ENCODE results near the gene HLCS. TPM values are rescaled to one million over a fixed set of nuclear protein-coding genes. Genes with fewer than 3 reads are reported as not detected.

Gene HLCS
- total RNA-seq, 1 experiment from 2014 or later = 12.7 TPM

GRCh38 chr21:36904093-36904666, 62.3 kb downstream of the HLCS start:
- H3K14ac ChIP-seq (ENCODE audit: insufficient read depth, low read length) = no peak overlapping the region
- H2AK5ac ChIP-seq (ENCODE audit: insufficient read length, low read length) = no peak overlapping the region
- no peak overlapping the region for H3K4me2 ChIP-seq (ENCODE audit: insufficient read depth, insufficient read length, low read length)
- TF ChIP-seq, protein P1, sequence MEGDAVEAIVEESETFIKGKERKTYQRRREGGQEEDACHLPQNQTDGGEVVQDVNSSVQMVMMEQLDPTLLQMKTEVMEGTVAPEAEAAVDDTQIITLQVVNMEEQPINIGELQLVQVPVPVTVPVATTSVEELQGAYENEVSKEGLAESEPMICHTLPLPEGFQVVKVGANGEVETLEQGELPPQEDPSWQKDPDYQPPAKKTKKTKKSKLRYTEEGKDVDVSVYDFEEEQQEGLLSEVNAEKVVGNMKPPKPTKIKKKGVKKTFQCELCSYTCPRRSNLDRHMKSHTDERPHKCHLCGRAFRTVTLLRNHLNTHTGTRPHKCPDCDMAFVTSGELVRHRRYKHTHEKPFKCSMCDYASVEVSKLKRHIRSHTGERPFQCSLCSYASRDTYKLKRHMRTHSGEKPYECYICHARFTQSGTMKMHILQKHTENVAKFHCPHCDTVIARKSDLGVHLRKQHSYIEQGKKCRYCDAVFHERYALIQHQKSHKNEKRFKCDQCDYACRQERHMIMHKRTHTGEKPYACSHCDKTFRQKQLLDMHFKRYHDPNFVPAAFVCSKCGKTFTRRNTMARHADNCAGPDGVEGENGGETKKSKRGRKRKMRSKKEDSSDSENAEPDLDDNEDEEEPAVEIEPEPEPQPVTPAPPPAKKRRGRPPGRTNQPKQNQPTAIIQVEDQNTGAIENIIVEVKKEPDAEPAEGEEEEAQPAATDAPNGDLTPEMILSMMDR (conservative IDR thresholded peaks at IDR 0.05) = no peak
- H3K9ac ChIP-seq (ENCODE audit: extremely low read depth, insufficient read length, low read length) = no peak overlapping the region
- H4K8ac ChIP-seq (replicated peaks; ENCODE audit: insufficient read length, low read depth, low read length) = no peak overlapping the region
- H3T11ph ChIP-seq (ENCODE audit: low read length) = no peak overlapping the region
- H3K23me2 ChIP-seq (ENCODE audit: insufficient read length, low read depth, low read length, poor library complexity, severe bottlenecking) = no peaks in the 10 kb centered on the region
- peaks cover 0 to 1% of the 10 kb centered on the region in 2 experiments; a peak in 1 of 5 replicates for H3K9me3 Mint-ChIP-seq
- no peaks in the 10 kb centered on the region for H3K27me3 Mint-ChIP-seq (ENCODE audit: low read depth)
- H3K27ac Mint-ChIP-seq = no peak overlapping the region
- H2BK20ac ChIP-seq (ENCODE audit: low read depth, low read length, poor library complexity, severe bottlenecking) = no peak overlapping the region
- H2BK120ac ChIP-seq (ENCODE audit: low read depth, low read length, poor library complexity, severe bottlenecking) = no peak overlapping the region
- no peak overlapping the region for H3K56ac ChIP-seq (ENCODE audit: insufficient read length, low read depth, low read length)
- no peak overlapping the region for H2BK5ac ChIP-seq (ENCODE audit: insufficient read length, low read length)
- DNase-seq = no peak
- H3K4ac ChIP-seq (ENCODE audit: low read depth, low read length) = no peak overlapping the region
- H3K79me2 ChIP-seq (ENCODE audit: insufficient read depth, low read length) = no peaks in the 10 kb centered on the region
- no CpG with 5 or more reads among the region's 3 CpGs for WGBS (ENCODE audit: extremely low coverage, insufficient read length, low lambda C conversion rate)
- no peaks in the 10 kb centered on the region for H3K27me3 ChIP-seq (ENCODE audit: insufficient read depth, low read length)
- H3K9me3 ChIP-seq (ENCODE audit: control insufficient read depth, low read depth, low read length) = no peaks in the 10 kb centered on the region
- H4K20me1 ChIP-seq (ENCODE audit: control insufficient read depth, insufficient read depth, insufficient read length) = no peaks in the 10 kb centered on the region
- no peak overlapping the region for H2BK12ac ChIP-seq (ENCODE audit: insufficient read length, low read depth, low read length)
- no peak overlapping the region for H3K23ac ChIP-seq (ENCODE audit: insufficient read length, low read depth, low read length)
- H2AFZ ChIP-seq (ENCODE audit: low read length) = no peak overlapping the region
- no peak overlapping the region for H2BK15ac ChIP-seq (ENCODE audit: low read depth, low read length)
- no peak overlapping the region for H4K91ac ChIP-seq (ENCODE audit: insufficient read length, low read depth, low read length)
- no peak overlapping the region for H4K5ac ChIP-seq (ENCODE audit: insufficient read length, low read depth, low read length)
- H3K36me3 Mint-ChIP-seq (ENCODE audit: insufficient read depth in 1 of 3, low read depth in 3 of 3) = no peaks in the 10 kb centered on the region; a peak in 1 of 7 replicates
- H3K79me1 ChIP-seq (ENCODE audit: insufficient read depth, low read depth, low read length, poor library complexity, severe bottlenecking) = no peaks in the 10 kb centered on the region
- H3K4me1 ChIP-seq (ENCODE audit: insufficient read depth, low read length) = no peaks in the 10 kb centered on the region
- H3K4me1 Mint-ChIP-seq = peaks cover 3 to 6% of the 10 kb centered on the region in 2 experiments; a peak in 3 of 4 replicates
- H3K4me3 Mint-ChIP-seq = no peak overlapping the region
- no peak overlapping the region for H3K18ac ChIP-seq (ENCODE audit: insufficient read length, low read depth, low read length)
- no peak overlapping the region for H3K27ac ChIP-seq (ENCODE audit: insufficient read length, low read depth, low read length)

All from H9 (cell line).